Liver (tissue), 9 donors: ENCODE measurements around the gene SIT1. TPM values are rescaled to one million over a fixed set of nuclear protein-coding genes. Genes with fewer than 3 reads are reported as not detected.

ENCODE experiments used
- DNase-seq: peaks from one replicate; pipeline ENCODE4 v3.0.0-alpha.2; 2017; ENCODE audit warnings: low spot score
- H3K27ac ChIP-seq, 2 donors: one replicate each; pipeline ENCODE4 v1.7.0; 2013; ENCODE audit warnings: inconsistent platforms in 2 of 2, low read length in 2 of 2, control low read depth in 1 of 2, low read depth in 1 of 2, mild to moderate bottlenecking in 1 of 2
- H3K27me3 ChIP-seq, 4 donors: one replicate each; pipeline versions ENCODE4 v1.6.1 to v1.7.0; 2013; ENCODE audit warnings: low read length in 3 of 4, inconsistent platforms in 1 of 4, mild to moderate bottlenecking in 1 of 4, moderate library complexity in 1 of 4; ENCODE audit not compliant: control insufficient read depth in 4 of 4, insufficient read depth in 4 of 4
- H3K36me3 ChIP-seq, 4 donors: one replicate each; pipeline versions ENCODE4 v1.6.1 to v1.7.0; 2013; ENCODE audit warnings: low read length in 3 of 4, mild to moderate bottlenecking in 3 of 4, low read depth in 1 of 4, moderate library complexity in 1 of 4; ENCODE audit not compliant: control insufficient read depth in 4 of 4, insufficient read depth in 3 of 4
- H3K4me1 ChIP-seq, 4 donors: one replicate each; pipeline versions ENCODE4 v1.6.1 to v1.7.0; 2013; ENCODE audit warnings: low read length in 3 of 4, mild to moderate bottlenecking in 3 of 4, moderate library complexity in 1 of 4; ENCODE audit not compliant: control insufficient read depth in 4 of 4, insufficient read depth in 4 of 4
- H3K4me3 ChIP-seq, 3 donors: one replicate each; pipeline versions ENCODE4 v1.6.1 to v1.7.0; 2013; ENCODE audit warnings: low read length in 3 of 3, control low read depth in 1 of 3, low read depth in 1 of 3, mild to moderate bottlenecking in 1 of 3
- H3K9ac ChIP-seq, 2 donors: one replicate each; pipeline ENCODE4 v1.7.0; 2013; ENCODE audit warnings: low read length in 2 of 2, mild to moderate bottlenecking in 2 of 2, moderate library complexity in 2 of 2, control low read depth in 1 of 2, low read depth in 1 of 2
- H3K9me3 ChIP-seq, 4 donors: one replicate each; pipeline versions ENCODE4 v1.6.1 to v1.7.0; 2013; ENCODE audit warnings: low read length in 3 of 4; ENCODE audit not compliant: control insufficient read depth in 4 of 4
- CTCF ChIP-seq: fragments of 150-350 bp; IDR thresholded peaks from 2 replicates; pipeline ENCODE4 v1.5.1; 2017; ENCODE audit warnings: improper control_type of control experiment, low read depth, low read length; ENCODE audit not compliant: missing input control
- EGR1 ChIP-seq, 2 donors: IDR thresholded peaks; 2 replicates each; pipeline ENCODE4 v1.6.1; 2016 to 2018; ENCODE audit warnings: antibody characterized with exemption in 2 of 2, low read depth in 2 of 2
- FOXA1 ChIP-seq: IDR thresholded peaks from 2 replicates; pipeline ENCODE4 v1.6.1; 2016; ENCODE audit warnings: antibody characterized with exemption
- FOXA2 ChIP-seq: IDR thresholded peaks from 2 replicates; pipeline ENCODE4 v1.6.1; 2016; ENCODE audit warnings: antibody characterized with exemption
- GABPA ChIP-seq, 2 donors: IDR thresholded peaks in 1 of 2; conservative IDR thresholded peaks in 1 of 2; 2 replicates each; pipeline ENCODE4 v1.6.1; 2016; ENCODE audit warnings: antibody characterized with exemption in 2 of 2, mild to moderate bottlenecking in 1 of 2, moderate library complexity in 1 of 2
- HNF4A ChIP-seq, 2 donors: conservative IDR thresholded peaks; 2 replicates each; pipeline ENCODE4 v1.6.1; 2016; ENCODE audit warnings: antibody characterized with exemption in 2 of 2, mild to moderate bottlenecking in 2 of 2
- HNF4G ChIP-seq: IDR thresholded peaks from 2 replicates; pipeline ENCODE4 v1.6.1; 2016; ENCODE audit warnings: antibody characterized with exemption
- JUND ChIP-seq, 2 donors: IDR thresholded peaks; 2 replicates each; pipeline ENCODE4 v1.6.1; 2016; ENCODE audit warnings: antibody characterized with exemption in 2 of 2
- MAX ChIP-seq: IDR thresholded peaks from 2 replicates; pipeline ENCODE4 v1.6.1; 2016; ENCODE audit warnings: antibody characterized with exemption
- NR2F2 ChIP-seq: IDR thresholded peaks from 2 replicates; pipeline ENCODE4 v1.6.1; 2016; ENCODE audit warnings: antibody characterized with exemption
- RAD21 ChIP-seq, 2 donors: IDR thresholded peaks; 2 replicates each; pipeline ENCODE4 v1.6.1; 2016; ENCODE audit warnings: antibody characterized with exemption in 2 of 2, mild to moderate bottlenecking in 2 of 2
- REST ChIP-seq: IDR thresholded peaks from 2 replicates; pipeline ENCODE4 v1.6.1; 2016; ENCODE audit warnings: antibody characterized with exemption, mild to moderate bottlenecking
- RXRA ChIP-seq, 2 donors: IDR thresholded peaks; 2 replicates each; pipeline ENCODE4 v1.6.1; 2017 to 2018; ENCODE audit warnings: antibody characterized with exemption in 2 of 2, mild to moderate bottlenecking in 1 of 2
- TAF1 ChIP-seq: conservative IDR thresholded peaks from 2 replicates; pipeline ENCODE4 v1.6.1; 2016; ENCODE audit warnings: antibody characterized with exemption, mild to moderate bottlenecking
- YY1 ChIP-seq: IDR thresholded peaks from 2 replicates; pipeline ENCODE4 v1.6.1; 2016; ENCODE audit warnings: antibody characterized with exemption, mild to moderate bottlenecking
- ZBTB33 ChIP-seq: IDR thresholded peaks from 2 replicates; pipeline ENCODE4 v1.6.1; 2016; ENCODE audit warnings: antibody characterized with exemption
- WGBS: extraction: QIAGEN DNeasy Blood & Tissue Kit; methylation state at CpG from one replicate; pipeline ENCODE4 v1.1.7; 2013; 5-methylcytosine and 5-hydroxymethylcytosine counted together
- polyA plus RNA-seq, 2 donors: library from polyadenylated mRNA; stranded (reverse) in 1 of 2; unstranded in 1 of 2; fragments of 200-250 nt in 1 of 2; fragments of >200 nt in 1 of 2; fragmentation: Nextera tagmentation in 1 of 2; extraction: Ambion mirVana in 1 of 2; gene quantifications; one replicate each; pipeline versions ENCODE4 v1.2.1 to v1.2.3, GENCODE V29; 2013 to 2015
- total RNA-seq, 2 donors: library from RNA; depleted of rRNA; stranded (reverse); fragments of >200 nt; gene quantifications; one replicate each; pipeline ENCODE4 v1.2.3, GENCODE V29; 2014
- donor health status: healthy.
- donor health status: healthy.
- donor health status: healthy.
- donor health status: healthy.
- donor health status: healthy.

SIT1 gene
- total and polyA plus RNA-seq, 4 donors, result 0.17 to 1.1 (median 0.34) TPM

- no peak for TF ChIP-seq CTCF
- no peak for TF ChIP-seq FOXA1
- no peak for TF ChIP-seq JUND (IDR thresholded peaks at IDR 0.05)
- no peak for TF ChIP-seq HNF4G
- no peak for TF ChIP-seq GABPA (IDR thresholded peaks at IDR 0.05 in 1 of 2, conservative IDR thresholded peaks at IDR 0.05 in 1 of 2)
- TF ChIP-seq RXRA (IDR thresholded peaks at IDR 0.05), result no peak
- no peak for TF ChIP-seq NR2F2
- TF ChIP-seq HNF4A (conservative IDR thresholded peaks at IDR 0.05), result no peak
- H3K36me3 ChIP-seq, result no peaks in the 10 kb centered on the region
- H3K4me1 ChIP-seq, result peaks cover 0 to 2% (median 0%) of the 10 kb centered on the region in 4 donors
- no peaks in the 10 kb centered on the region for H3K9me3 ChIP-seq
- no peak for DNase-seq
- H3K9ac ChIP-seq, result no peak overlapping the region
- WGBS, result 13% methylated on average over 51 of the region's 51 CpGs
- H3K27me3 ChIP-seq, result peaks cover 0 to 8% (median 0%) of the 10 kb centered on the region in 4 donors
- H3K27ac ChIP-seq, result no peak overlapping the region
- peak overlapping the region in 1 of 3 donors; percentile 37 for H3K4me3 ChIP-seq
These were observed 33.9 kb downstream of the SIT1 start for GRCh38 chr9:35616681-35617459.

- peaks cover 0 to 8% (median 0%) of the 10 kb centered on the region in 4 donors for H3K27me3 ChIP-seq
- H3K27ac ChIP-seq, result no peak overlapping the region
- 78% methylated on average over 17 of the region's 17 CpGs for WGBS
- no peak overlapping the region for H3K4me3 ChIP-seq
- TF ChIP-seq ZBTB33, result no peak
- TF ChIP-seq MAX, result no peak
- TF ChIP-seq RXRA (IDR thresholded peaks at IDR 0.05), result no peak
- TF ChIP-seq FOXA1, result no peak
- no peak for TF ChIP-seq JUND (IDR thresholded peaks at IDR 0.05)
- TF ChIP-seq FOXA2, result no peak
- TF ChIP-seq TAF1, result no peak
- TF ChIP-seq GABPA (IDR thresholded peaks at IDR 0.05 in 1 of 2, conservative IDR thresholded peaks at IDR 0.05 in 1 of 2), result no peak
- no peak for TF ChIP-seq REST
- no peak for TF ChIP-seq YY1
- TF ChIP-seq RAD21 (IDR thresholded peaks at IDR 0.05), result no peak
- TF ChIP-seq HNF4A (conservative IDR thresholded peaks at IDR 0.05), result no peak
- TF ChIP-seq CTCF, result no peak
- TF ChIP-seq NR2F2, result no peak
- TF ChIP-seq EGR1 (IDR thresholded peaks at IDR 0.05; ENCODE audit: low read depth in 2 of 2), result no peak
- peaks cover 0 to 2% (median 0%) of the 10 kb centered on the region in 4 donors for H3K4me1 ChIP-seq
- no peak overlapping the region for H3K9ac ChIP-seq
- no peaks in the 10 kb centered on the region for H3K9me3 ChIP-seq
- H3K36me3 ChIP-seq, result no peaks in the 10 kb centered on the region
- no peak for DNase-seq
These were observed 34.6 kb downstream of the SIT1 start for GRCh38 chr9:35615981-35616680.
